Liver (tissue), 3 donors: Measurements from ENCODE around the gene CWC27.

Experiments used
- EGR1 ChIP-seq, 2 donors: IDR thresholded peaks; 2 replicates each; pipeline ENCODE4 v1.6.1; 2016 to 2018; ENCODE audit warnings: antibody characterized with exemption in 2 of 2, low read depth in 2 of 2
- FOXA1 ChIP-seq: IDR thresholded peaks from 2 replicates; pipeline ENCODE4 v1.6.1; 2016; ENCODE audit warnings: antibody characterized with exemption
- FOXA2 ChIP-seq: IDR thresholded peaks from 2 replicates; pipeline ENCODE4 v1.6.1; 2016; ENCODE audit warnings: antibody characterized with exemption
- GABPA ChIP-seq, 2 donors: IDR thresholded peaks in 1 of 2; conservative IDR thresholded peaks in 1 of 2; 2 replicates each; pipeline ENCODE4 v1.6.1; 2016; ENCODE audit warnings: antibody characterized with exemption in 2 of 2, mild to moderate bottlenecking in 1 of 2, moderate library complexity in 1 of 2
- JUND ChIP-seq, 2 donors: IDR thresholded peaks; 2 replicates each; pipeline ENCODE4 v1.6.1; 2016; ENCODE audit warnings: antibody characterized with exemption in 2 of 2
- MAX ChIP-seq: IDR thresholded peaks from 2 replicates; pipeline ENCODE4 v1.6.1; 2016; ENCODE audit warnings: antibody characterized with exemption
- NR2F2 ChIP-seq: IDR thresholded peaks from 2 replicates; pipeline ENCODE4 v1.6.1; 2016; ENCODE audit warnings: antibody characterized with exemption
- RAD21 ChIP-seq, 2 donors: IDR thresholded peaks; 2 replicates each; pipeline ENCODE4 v1.6.1; 2016; ENCODE audit warnings: antibody characterized with exemption in 2 of 2, mild to moderate bottlenecking in 2 of 2
- REST ChIP-seq: IDR thresholded peaks from 2 replicates; pipeline ENCODE4 v1.6.1; 2016; ENCODE audit warnings: antibody characterized with exemption, mild to moderate bottlenecking
- RXRA ChIP-seq, 2 donors: IDR thresholded peaks; 2 replicates each; pipeline ENCODE4 v1.6.1; 2017 to 2018; ENCODE audit warnings: antibody characterized with exemption in 2 of 2, mild to moderate bottlenecking in 1 of 2
- SP1 ChIP-seq: IDR thresholded peaks from 2 replicates; pipeline ENCODE4 v1.6.1; 2018; ENCODE audit warnings: antibody characterized with exemption, mild to moderate bottlenecking
- TAF1 ChIP-seq: conservative IDR thresholded peaks from 2 replicates; pipeline ENCODE4 v1.6.1; 2016; ENCODE audit warnings: antibody characterized with exemption, mild to moderate bottlenecking
- YY1 ChIP-seq: IDR thresholded peaks from 2 replicates; pipeline ENCODE4 v1.6.1; 2016; ENCODE audit warnings: antibody characterized with exemption, mild to moderate bottlenecking
- TF ChIP-seq, protein P1 (sequence below): fragments of 150-350 bp; IDR thresholded peaks from 2 replicates; pipeline ENCODE4 v1.5.1; 2017; ENCODE audit warnings: improper control_type of control experiment, low read depth, low read length; ENCODE audit not compliant: missing input control
- donor health status: healthy.
- donor health status: healthy.

- TF ChIP-seq, protein P1, sequence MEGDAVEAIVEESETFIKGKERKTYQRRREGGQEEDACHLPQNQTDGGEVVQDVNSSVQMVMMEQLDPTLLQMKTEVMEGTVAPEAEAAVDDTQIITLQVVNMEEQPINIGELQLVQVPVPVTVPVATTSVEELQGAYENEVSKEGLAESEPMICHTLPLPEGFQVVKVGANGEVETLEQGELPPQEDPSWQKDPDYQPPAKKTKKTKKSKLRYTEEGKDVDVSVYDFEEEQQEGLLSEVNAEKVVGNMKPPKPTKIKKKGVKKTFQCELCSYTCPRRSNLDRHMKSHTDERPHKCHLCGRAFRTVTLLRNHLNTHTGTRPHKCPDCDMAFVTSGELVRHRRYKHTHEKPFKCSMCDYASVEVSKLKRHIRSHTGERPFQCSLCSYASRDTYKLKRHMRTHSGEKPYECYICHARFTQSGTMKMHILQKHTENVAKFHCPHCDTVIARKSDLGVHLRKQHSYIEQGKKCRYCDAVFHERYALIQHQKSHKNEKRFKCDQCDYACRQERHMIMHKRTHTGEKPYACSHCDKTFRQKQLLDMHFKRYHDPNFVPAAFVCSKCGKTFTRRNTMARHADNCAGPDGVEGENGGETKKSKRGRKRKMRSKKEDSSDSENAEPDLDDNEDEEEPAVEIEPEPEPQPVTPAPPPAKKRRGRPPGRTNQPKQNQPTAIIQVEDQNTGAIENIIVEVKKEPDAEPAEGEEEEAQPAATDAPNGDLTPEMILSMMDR, result no peak
- TF ChIP-seq EGR1 (IDR thresholded peaks at IDR 0.05; ENCODE audit: low read depth in 2 of 2), result no peak
- TF ChIP-seq YY1, result no peak
- no peak for TF ChIP-seq TAF1
- TF ChIP-seq REST, result no peak
- no peak for TF ChIP-seq RXRA (IDR thresholded peaks at IDR 0.05)
- TF ChIP-seq SP1, result no peak
- no peak for TF ChIP-seq FOXA1
- TF ChIP-seq NR2F2, result no peak
- TF ChIP-seq MAX, result no peak
- TF ChIP-seq RAD21 (IDR thresholded peaks at IDR 0.05), result no peak
- no peak for TF ChIP-seq JUND (IDR thresholded peaks at IDR 0.05)
- no peak for TF ChIP-seq GABPA (IDR thresholded peaks at IDR 0.05 in 1 of 2, conservative IDR thresholded peaks at IDR 0.05 in 1 of 2)
- TF ChIP-seq FOXA2, result no peak
These were observed 281.4 kb downstream of the CWC27 start for GRCh38 chr5:65050140-65050539.
